Suprapubic skin (tissue), 4 donors: ENCODE measurements around the gene AMER3.

Experiments
- EP300 ChIP-seq: sonication (generic); formaldehyde crosslinking; IDR thresholded peaks from one replicate; pipeline ENCODE4 v1.6.1; 2017; ENCODE audit warnings: antibody characterized with exemption
- POLR2A ChIP-seq, 2 donors: fragments of 450-650 bp; IDR thresholded peaks; one replicate each; pipeline ENCODE4 v1.6.1; 2017; ENCODE audit warnings: antibody characterized with exemption in 2 of 2, mild to moderate bottlenecking in 2 of 2, moderate library complexity in 2 of 2
- POLR2AphosphoS5 ChIP-seq, 3 donors: sonication (generic); formaldehyde crosslinking; IDR thresholded peaks; one replicate each; pipeline ENCODE4 v1.6.1; 2017; ENCODE audit warnings: antibody characterized with exemption in 3 of 3
- TF ChIP-seq, protein P1 (sequence below), 2 donors: fragments of 200-600 bp in 1 of 2; fragments of 450-650 bp in 1 of 2; sonication (generic) in 1 of 2; IDR thresholded peaks; one replicate each; pipeline ENCODE4 v1.5.1; 2016 to 2019; ENCODE audit warnings: antibody characterized with exemption in 2 of 2, mild to moderate bottlenecking in 1 of 2, moderate library complexity in 1 of 2

- TF ChIP-seq, protein P1, sequence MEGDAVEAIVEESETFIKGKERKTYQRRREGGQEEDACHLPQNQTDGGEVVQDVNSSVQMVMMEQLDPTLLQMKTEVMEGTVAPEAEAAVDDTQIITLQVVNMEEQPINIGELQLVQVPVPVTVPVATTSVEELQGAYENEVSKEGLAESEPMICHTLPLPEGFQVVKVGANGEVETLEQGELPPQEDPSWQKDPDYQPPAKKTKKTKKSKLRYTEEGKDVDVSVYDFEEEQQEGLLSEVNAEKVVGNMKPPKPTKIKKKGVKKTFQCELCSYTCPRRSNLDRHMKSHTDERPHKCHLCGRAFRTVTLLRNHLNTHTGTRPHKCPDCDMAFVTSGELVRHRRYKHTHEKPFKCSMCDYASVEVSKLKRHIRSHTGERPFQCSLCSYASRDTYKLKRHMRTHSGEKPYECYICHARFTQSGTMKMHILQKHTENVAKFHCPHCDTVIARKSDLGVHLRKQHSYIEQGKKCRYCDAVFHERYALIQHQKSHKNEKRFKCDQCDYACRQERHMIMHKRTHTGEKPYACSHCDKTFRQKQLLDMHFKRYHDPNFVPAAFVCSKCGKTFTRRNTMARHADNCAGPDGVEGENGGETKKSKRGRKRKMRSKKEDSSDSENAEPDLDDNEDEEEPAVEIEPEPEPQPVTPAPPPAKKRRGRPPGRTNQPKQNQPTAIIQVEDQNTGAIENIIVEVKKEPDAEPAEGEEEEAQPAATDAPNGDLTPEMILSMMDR (IDR thresholded peaks at IDR 0.05): no peak
- no peak for TF ChIP-seq POLR2AphosphoS5 (IDR thresholded peaks at IDR 0.05)
- no peak for TF ChIP-seq POLR2A (IDR thresholded peaks at IDR 0.05)
- no peak for TF ChIP-seq EP300
Observed at GRCh38 chr2:130736487-130736886, 18.9 kb upstream of the AMER3 start.
